NCI-H2196 treated with DMSO at 0.1 percent for 48 hours (cell line): ENCODE measurements around the gene KLK14.
A peak's percentile ranks its signal among the peaks of the same experiment; 100 is the strongest.

Experiments used
- DNase-seq: peaks from one replicate; lab custom pipeline; 2025; ENCODE audit not compliant: unreplicated experiment; lab: John Stamatoyannopoulos, UW

KLK14 gene

GRCh38 chr19:51108805-51109146 lies 26.1 kb upstream of the KLK14 start:
- no peak for DNase-seq

- peak; percentile 97 for DNase-seq
These were observed 25.5 kb upstream of the KLK14 start, which contains the start of gene CTU1 for GRCh38 chr19:51108066-51108804. CTU1 (minus strand) TSS chr19:51108409; CDS start chr19:51104569, 3,840 bp downstream.

GRCh38 chr19:51107406-51108065 lies 24.8 kb upstream of the KLK14 start:
- no peak for DNase-seq

GRCh38 chr19:51103926-51104341 lies 21.2 kb upstream of the KLK14 start:
- no peak for DNase-seq

- DNase-seq = no peak
These were observed 20.3 kb upstream of the KLK14 start for GRCh38 chr19:51102991-51103390.

GRCh38 chr19:51101171-51101865 lies 18.6 kb upstream of the KLK14 start:
- no peak for DNase-seq

- no peak for DNase-seq
These were observed 17.9 kb upstream of the KLK14 start for GRCh38 chr19:51100601-51101000.

- no peak for DNase-seq
These were observed 16.3 kb upstream of the KLK14 start for GRCh38 chr19:51099047-51099382.

- no peak for DNase-seq
These were observed 15.8 kb upstream of the KLK14 start for GRCh38 chr19:51098365-51099046.

- DNase-seq = no peak
These were observed 15.1 kb upstream of the KLK14 start for GRCh38 chr19:51097796-51098195.

GRCh38 chr19:51097166-51097738 lies 14.6 kb upstream of the KLK14 start:
- peak; percentile 48 for DNase-seq

GRCh38 chr19:51096473-51097165 lies 13.9 kb upstream of the KLK14 start:
- DNase-seq = no peak

- no peak for DNase-seq
These were observed 12.1 kb upstream of the KLK14 start for GRCh38 chr19:51094696-51095279.

GRCh38 chr19:51093510-51094345 lies 11.0 kb upstream of the KLK14 start:
- DNase-seq = no peak

- DNase-seq = no peak
These were observed 10.4 kb upstream of the KLK14 start for GRCh38 chr19:51093101-51093500.

GRCh38 chr19:51091895-51092873 lies 9.5 kb upstream of the KLK14 start:
- no peak for DNase-seq

GRCh38 chr19:51091126-51091525 lies 8.4 kb upstream of the KLK14 start:
- DNase-seq = no peak

GRCh38 chr19:51090471-51090870 lies 7.8 kb upstream of the KLK14 start:
- DNase-seq = no peak
